Activated CD4-positive, alpha-beta T cell treated with anti-CD3 and anti-CD28 coated beads, Interleukin-2, amount 10 ng/mL, durations not matched to agents 24 days and 14 days (primary cell): ENCODE measurements around the gene TTC33. TPM values are rescaled to one million over a fixed set of nuclear protein-coding genes. Genes with fewer than 3 reads are reported as not detected.
A peak's percentile ranks its signal among the peaks of the same experiment; 100 is the strongest.

Source experiments
- DNase-seq: peaks from one replicate; pipeline ENCODE4 v3.0.0; 2022
- H3K27ac Mint-ChIP-seq: one replicate; pipeline ENCODE4 v1.8.0; 2022; ENCODE audit warnings: mild to moderate bottlenecking, mixed read lengths
- H3K27me3 Mint-ChIP-seq: one replicate; pipeline ENCODE4 v1.8.0; 2022; ENCODE audit warnings: mixed read lengths
- H3K36me3 Mint-ChIP-seq: one replicate; pipeline ENCODE4 v1.8.0; 2022; ENCODE audit warnings: low read depth, mild to moderate bottlenecking, mixed read lengths
- H3K4me1 Mint-ChIP-seq: one replicate; pipeline ENCODE4 v1.8.0; 2021; ENCODE audit warnings: mixed read lengths
- H3K4me3 Mint-ChIP-seq: one replicate; pipeline ENCODE4 v1.8.0; 2022; ENCODE audit warnings: mild to moderate bottlenecking, moderate library complexity, mixed read lengths
- H3K9me3 Mint-ChIP-seq: one replicate; pipeline ENCODE4 v1.8.0; 2021; ENCODE audit warnings: mixed read lengths
- intact Hi-C: fragments of 100-400 bp; cut with micrococcal nuclease; formaldehyde crosslinking; loops from one replicate; pipeline ENCODE4 v1.15.1; 2023
- total RNA-seq: library from RNA; stranded (reverse); gene quantifications from 2 replicates; pipeline ENCODE4 v1.2.3, GENCODE V29; 2022

The TTC33 gene
- total RNA-seq, 1 donor from 2014 or later: 22.7 TPM

GRCh38 chr5:40515476-40515875, 240.3 kb downstream of the TTC33 start:
- Mint-ChIP-seq H3K27me3 (no peaks in the 10 kb centered on the region), H3K36me3 (peaks cover 4% of the 10 kb centered on the region), H3K9me3 (peaks cover 23% of the 10 kb centered on the region), H3K27ac (peak overlapping the region; percentile 26), H3K4me3 (peak overlapping the region; percentile 49), H3K4me1 (peaks cover 29% of the 10 kb centered on the region)
- intact Hi-C loops: no loop called here
- DNase-seq: no peak

GRCh38 chr5:40514976-40515375, 240.8 kb downstream of the TTC33 start:
- H3K27me3 Mint-ChIP-seq: no peaks in the 10 kb centered on the region
- intact Hi-C loops: no loop called here
- peak overlapping the region; percentile 26 for H3K27ac Mint-ChIP-seq
- H3K4me1 Mint-ChIP-seq: peaks cover 29% of the 10 kb centered on the region
- H3K4me3 Mint-ChIP-seq: peak overlapping the region; percentile 49
- H3K36me3 Mint-ChIP-seq: peaks cover 4% of the 10 kb centered on the region
- peaks cover 22% of the 10 kb centered on the region for H3K9me3 Mint-ChIP-seq
- DNase-seq: peak; percentile 71

GRCh38 chr5:40511801-40512200, 244.0 kb downstream of the TTC33 start:
- Mint-ChIP-seq H3K4me1 (peaks cover 19% of the 10 kb centered on the region), H3K27ac (no peak overlapping the region), H3K9me3 (peaks cover 23% of the 10 kb centered on the region), H3K4me3 (no peak overlapping the region), H3K36me3 (peaks cover 4% of the 10 kb centered on the region), H3K27me3 (no peaks in the 10 kb centered on the region)
- DNase-seq: no peak
- intact Hi-C loops: no loop called here

GRCh38 chr5:40507095-40507494, 248.7 kb downstream of the TTC33 start:
- Mint-ChIP-seq H3K4me3 (no peak overlapping the region), H3K9me3 (peaks cover 9% of the 10 kb centered on the region), H3K4me1 (peaks cover 3% of the 10 kb centered on the region), H3K36me3 (no peaks in the 10 kb centered on the region), H3K27me3 (no peaks in the 10 kb centered on the region), H3K27ac (no peak overlapping the region)
- intact Hi-C loops: loop anchor here (5.0 kb wide), 1 partner anchor 180 kb away; no protein-coding TSS in a partner anchor
- DNase-seq: no peak

- H3K36me3 Mint-ChIP-seq: no peaks in the 10 kb centered on the region
- peaks cover 3% of the 10 kb centered on the region for H3K4me1 Mint-ChIP-seq
- H3K27ac Mint-ChIP-seq: no peak overlapping the region
- H3K9me3 Mint-ChIP-seq: peaks cover 9% of the 10 kb centered on the region
- intact Hi-C loops: loop anchor here (5.0 kb wide), 1 partner anchor 182 kb away; no protein-coding TSS in a partner anchor
- no peaks in the 10 kb centered on the region for H3K27me3 Mint-ChIP-seq
- H3K4me3 Mint-ChIP-seq: no peak overlapping the region
- DNase-seq: no peak
These were observed 250.7 kb downstream of the TTC33 start for GRCh38 chr5:40505031-40505430.

GRCh38 chr5:40503439-40503838, 252.3 kb downstream of the TTC33 start:
- Mint-ChIP-seq H3K36me3 (no peaks in the 10 kb centered on the region), H3K27me3 (no peaks in the 10 kb centered on the region), H3K27ac (peak overlapping the region; percentile 12), H3K4me1 (peaks cover 3% of the 10 kb centered on the region), H3K9me3 (no peaks in the 10 kb centered on the region), H3K4me3 (no peak overlapping the region)
- no peak for DNase-seq
- intact Hi-C loops: loop anchor here (5.0 kb wide), 1 partner anchor 69 kb away; no protein-coding TSS in a partner anchor

- no peak for DNase-seq
- H3K36me3 Mint-ChIP-seq: no peaks in the 10 kb centered on the region
- H3K27ac Mint-ChIP-seq: no peak overlapping the region
These were observed 253.0 kb downstream of the TTC33 start for GRCh38 chr5:40502736-40503135.

GRCh38 chr5:40501711-40502444, 253.9 kb downstream of the TTC33 start:
- Mint-ChIP-seq H3K9me3 (no peaks in the 10 kb centered on the region), H3K4me1 (peaks cover 5% of the 10 kb centered on the region), H3K27me3 (no peaks in the 10 kb centered on the region), H3K27ac (no peak overlapping the region), H3K4me3 (no peak overlapping the region), H3K36me3 (no peaks in the 10 kb centered on the region)
- intact Hi-C loops: loop anchor here (5.0 kb wide), 1 partner anchor 70 kb away; no protein-coding TSS in a partner anchor
- no peak for DNase-seq

More at GRCh38 chr5:40502736-40503135, 253.0 kb downstream of the TTC33 start:
- intact Hi-C loops: loop anchor here (5.0 kb wide), 1 partner anchor 70 kb away; no protein-coding TSS in a partner anchor
- no peak overlapping the region for H3K4me3 Mint-ChIP-seq
- peaks cover 3% of the 10 kb centered on the region for H3K4me1 Mint-ChIP-seq
- no peaks in the 10 kb centered on the region for H3K27me3 Mint-ChIP-seq
- no peaks in the 10 kb centered on the region for H3K9me3 Mint-ChIP-seq

- Mint-ChIP-seq H3K4me3 (no peak overlapping the region), H3K27me3 (no peaks in the 10 kb centered on the region), H3K36me3 (peaks cover 2% of the 10 kb centered on the region), H3K4me1 (peaks cover 13% of the 10 kb centered on the region), H3K9me3 (no peaks in the 10 kb centered on the region), H3K27ac (no peak overlapping the region)
- intact Hi-C loops: loop anchor here (5.0 kb wide), 1 partner anchor 73 kb away; no protein-coding TSS in a partner anchor
- DNase-seq: no peak
These were observed 256.1 kb downstream of the TTC33 start for GRCh38 chr5:40499518-40500273.

GRCh38 chr5:40499007-40499406, 256.8 kb downstream of the TTC33 start:
- DNase-seq: no peak
- Mint-ChIP-seq H3K9me3 (peaks cover under 1% of the 10 kb centered on the region), H3K27me3 (no peaks in the 10 kb centered on the region), H3K27ac (no peak overlapping the region), H3K4me1 (peaks cover 14% of the 10 kb centered on the region), H3K36me3 (peaks cover 2% of the 10 kb centered on the region), H3K4me3 (no peak overlapping the region)
- intact Hi-C loops: no loop called here

- peaks cover 11% of the 10 kb centered on the region for H3K9me3 Mint-ChIP-seq
- H3K27ac Mint-ChIP-seq: no peak overlapping the region
- no peak for DNase-seq
- no peak overlapping the region for H3K4me3 Mint-ChIP-seq
- no peaks in the 10 kb centered on the region for H3K27me3 Mint-ChIP-seq
- intact Hi-C loops: no loop called here
- peaks cover 15% of the 10 kb centered on the region for H3K4me1 Mint-ChIP-seq
- peaks cover 8% of the 10 kb centered on the region for H3K36me3 Mint-ChIP-seq
These were observed 258.2 kb downstream of the TTC33 start for GRCh38 chr5:40497573-40497972.

GRCh38 chr5:40495237-40495635, 260.5 kb downstream of the TTC33 start:
- no peak for DNase-seq
- H3K27me3 Mint-ChIP-seq: no peaks in the 10 kb centered on the region
- H3K4me1 Mint-ChIP-seq: peaks cover 31% of the 10 kb centered on the region
- no peak overlapping the region for H3K4me3 Mint-ChIP-seq
- no peak overlapping the region for H3K27ac Mint-ChIP-seq
- H3K36me3 Mint-ChIP-seq: peaks cover 16% of the 10 kb centered on the region
- H3K9me3 Mint-ChIP-seq: peaks cover 17% of the 10 kb centered on the region
- intact Hi-C loops: no loop called here

- Mint-ChIP-seq H3K4me1 (peaks cover 32% of the 10 kb centered on the region), H3K27ac (peak overlapping the region; percentile 46), H3K36me3 (peaks cover 16% of the 10 kb centered on the region), H3K4me3 (no peak overlapping the region), H3K27me3 (no peaks in the 10 kb centered on the region), H3K9me3 (peaks cover 17% of the 10 kb centered on the region)
- intact Hi-C loops: no loop called here
- no peak for DNase-seq
These were observed 261.0 kb downstream of the TTC33 start for GRCh38 chr5:40494631-40495236.

- Mint-ChIP-seq H3K9me3 (peaks cover 17% of the 10 kb centered on the region), H3K27ac (no peak overlapping the region), H3K27me3 (no peaks in the 10 kb centered on the region), H3K4me1 (peaks cover 38% of the 10 kb centered on the region), H3K4me3 (peak overlapping the region; percentile 17), H3K36me3 (peaks cover 16% of the 10 kb centered on the region)
- DNase-seq: no peak
- intact Hi-C loops: no loop called here
These were observed 263.7 kb downstream of the TTC33 start for GRCh38 chr5:40492056-40492455.
